GM12878 (cell line): ENCODE measurements around the gene CHAF1A. TPM values are rescaled to one million over a fixed set of nuclear protein-coding genes. Genes with fewer than 3 reads are reported as not detected.

Source experiments
- BACH1 ChIP-seq: fragments of 450-650 bp; IDR thresholded peaks from 2 replicates; pipeline ENCODE4 v1.6.1; 2017; ENCODE audit warnings: mild to moderate bottlenecking, borderline replicate concordance
- CHD2 ChIP-seq: IDR thresholded peaks from 2 replicates; pipeline ENCODE4 v1.6.1; 2011; ENCODE audit warnings: low read depth, low read length, improper control_type of control experiment, borderline replicate concordance
- IKZF2 ChIP-seq, 2 experiments: fragments of 450-650 bp; IDR thresholded peaks; 2 replicates each; pipeline ENCODE4 v1.6.1; 2017; ENCODE audit warnings: mild to moderate bottlenecking in 2 of 2, moderate library complexity in 2 of 2
- NR2F1 ChIP-seq: fragments of 450-650 bp; conservative IDR thresholded peaks from 2 replicates; pipeline ENCODE4 v1.6.1; 2017; ENCODE audit warnings: mild to moderate bottlenecking
- POU2F2 ChIP-seq: IDR thresholded peaks from 3 replicates; pipeline ENCODE4 v1.6.1; 2011; ENCODE audit warnings: low read depth, mild to moderate bottlenecking, low read length, borderline replicate concordance
- WRNIP1 ChIP-seq: IDR thresholded peaks from 2 replicates; pipeline ENCODE4 v1.6.1; 2011; ENCODE audit warnings: low read depth, low read length, improper control_type of control experiment, borderline replicate concordance
- ZZZ3 ChIP-seq: IDR thresholded peaks from 2 replicates; pipeline ENCODE4 v1.6.1; 2011; ENCODE audit warnings: low read depth; ENCODE audit not compliant: control insufficient read depth, insufficient read length
- polyA plus RNA-seq, 11 experiments: library from polyadenylated mRNA; depleted of rRNA in 4 of 11; unstranded in 6 of 11; stranded (reverse) in 5 of 11; fragments of >200 nt; fragmentation: Nextera tagmentation in 4 of 11; fragmentation: Illumina TruSeq in 1 of 11; extraction: Ambion mirVana in 4 of 11; extraction: Trizol in 1 of 11; gene quantifications; 1 replicate in 1 of 11; 2 replicates in 10 of 11; pipeline versions ENCODE4 v1.2.1 to v1.2.3, GENCODE V29; 2011 to 2016; ENCODE audit warnings: inconsistent platforms in 2 of 11, missing spikeins in 2 of 11, low read depth in 1 of 11
- total RNA-seq, 4 experiments: library from RNA; depleted of rRNA in 3 of 4; stranded (reverse); fragments of >200 nt in 3 of 4; fragmentation: Illumina TruSeq in 1 of 4; extraction: Trizol in 1 of 4; gene quantifications; 2 replicates each; pipeline versions ENCODE4 v1.2.1 to v1.2.3, GENCODE V29; 2013 to 2021
- TF ChIP-seq, protein P1 (sequence below): IDR thresholded peaks from 2 replicates; pipeline ENCODE4 v1.6.1; 2012; ENCODE audit warnings: improper control_type of control experiment, low read depth, low read length; ENCODE audit not compliant: insufficient replicate concordance

Gene CHAF1A
- total and polyA plus RNA-seq, 10 of the 15 experiments (the other 5 are each of a cell fraction or from before 2014, with no cell fraction given) = 1.3 to 69.1 (median 34.2) TPM

- TF ChIP-seq CHD2 (peak; percentile 74), POU2F2 (peak; percentile 61; the same call in 1 of the 3 replicates), IKZF2 (IDR thresholded peaks at IDR 0.05) (peak; percentile 49 to 74), NR2F1 (peak; percentile 50), BACH1 (peak; percentile 85), WRNIP1 (0 out of 2 replicates have a peak, but pooled peaks have one; percentile 77), ZZZ3 (no peak)
- TF ChIP-seq, protein P1, sequence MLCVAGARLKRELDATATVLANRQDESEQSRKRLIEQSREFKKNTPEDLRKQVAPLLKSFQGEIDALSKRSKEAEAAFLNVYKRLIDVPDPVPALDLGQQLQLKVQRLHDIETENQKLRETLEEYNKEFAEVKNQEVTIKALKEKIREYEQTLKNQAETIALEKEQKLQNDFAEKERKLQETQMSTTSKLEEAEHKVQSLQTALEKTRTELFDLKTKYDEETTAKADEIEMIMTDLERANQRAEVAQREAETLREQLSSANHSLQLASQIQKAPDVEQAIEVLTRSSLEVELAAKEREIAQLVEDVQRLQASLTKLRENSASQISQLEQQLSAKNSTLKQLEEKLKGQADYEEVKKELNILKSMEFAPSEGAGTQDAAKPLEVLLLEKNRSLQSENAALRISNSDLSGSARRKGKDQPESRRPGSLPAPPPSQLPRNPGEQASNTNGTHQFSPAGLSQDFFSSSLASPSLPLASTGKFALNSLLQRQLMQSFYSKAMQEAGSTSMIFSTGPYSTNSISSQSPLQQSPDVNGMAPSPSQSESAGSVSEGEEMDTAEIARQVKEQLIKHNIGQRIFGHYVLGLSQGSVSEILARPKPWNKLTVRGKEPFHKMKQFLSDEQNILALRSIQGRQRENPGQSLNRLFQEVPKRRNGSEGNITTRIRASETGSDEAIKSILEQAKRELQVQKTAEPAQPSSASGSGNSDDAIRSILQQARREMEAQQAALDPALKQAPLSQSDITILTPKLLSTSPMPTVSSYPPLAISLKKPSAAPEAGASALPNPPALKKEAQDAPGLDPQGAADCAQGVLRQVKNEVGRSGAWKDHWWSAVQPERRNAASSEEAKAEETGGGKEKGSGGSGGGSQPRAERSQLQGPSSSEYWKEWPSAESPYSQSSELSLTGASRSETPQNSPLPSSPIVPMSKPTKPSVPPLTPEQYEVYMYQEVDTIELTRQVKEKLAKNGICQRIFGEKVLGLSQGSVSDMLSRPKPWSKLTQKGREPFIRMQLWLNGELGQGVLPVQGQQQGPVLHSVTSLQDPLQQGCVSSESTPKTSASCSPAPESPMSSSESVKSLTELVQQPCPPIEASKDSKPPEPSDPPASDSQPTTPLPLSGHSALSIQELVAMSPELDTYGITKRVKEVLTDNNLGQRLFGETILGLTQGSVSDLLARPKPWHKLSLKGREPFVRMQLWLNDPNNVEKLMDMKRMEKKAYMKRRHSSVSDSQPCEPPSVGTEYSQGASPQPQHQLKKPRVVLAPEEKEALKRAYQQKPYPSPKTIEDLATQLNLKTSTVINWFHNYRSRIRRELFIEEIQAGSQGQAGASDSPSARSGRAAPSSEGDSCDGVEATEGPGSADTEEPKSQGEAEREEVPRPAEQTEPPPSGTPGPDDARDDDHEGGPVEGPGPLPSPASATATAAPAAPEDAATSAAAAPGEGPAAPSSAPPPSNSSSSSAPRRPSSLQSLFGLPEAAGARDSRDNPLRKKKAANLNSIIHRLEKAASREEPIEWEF = no peak
- TF ChIP-seq, all 136 proteins: peak for 60
Measured at GRCh38 chr19:4400135-4400936, 2.1 kb upstream of the CHAF1A start, which contains the start of gene SH3GL1 (continued).
